ENCODE results near the gene SLC25A47.

- TF ChIP-seq CTCF (IDR thresholded peaks at IDR 0.05) (no peak), POLR2A (IDR thresholded peaks at IDR 0.05) (no peak)
Measured at GRCh38 chr14:100294963-100295330, 28.2 kb upstream of the SLC25A47 start.

Measured in Peyer's patch (tissue), 4 donors.